NOMO-1 treated with dmso at 0.1 percent for 144 hours (cell line): ENCODE data around the gene C1QL2.

Experiments
- DNase-seq: peaks from one replicate; lab custom pipeline; 2025; ENCODE audit not compliant: unreplicated experiment; lab: John Stamatoyannopoulos, UW

C1QL2 gene

GRCh38 chr2:119179991-119180390 is 21.4 kb upstream of the C1QL2 start:
- DNase-seq = no peak

GRCh38 chr2:119179202-119179601 is 20.7 kb upstream of the C1QL2 start:
- no peak for DNase-seq

GRCh38 chr2:119178776-119179175 is 20.2 kb upstream of the C1QL2 start:
- DNase-seq = no peak

- DNase-seq = no peak
Measured at GRCh38 chr2:119177838-119178190, 19.3 kb upstream of the C1QL2 start.

- no peak for DNase-seq
Measured at GRCh38 chr2:119177171-119177837, 18.8 kb upstream of the C1QL2 start.

GRCh38 chr2:119175517-119175916 is 17.0 kb upstream of the C1QL2 start:
- DNase-seq = no peak

GRCh38 chr2:119174993-119175347 is 16.4 kb upstream of the C1QL2 start:
- DNase-seq = no peak

- peak; percentile 31 for DNase-seq
Measured at GRCh38 chr2:119174216-119174992, 15.9 kb upstream of the C1QL2 start.

GRCh38 chr2:119173556-119174060 is 15.1 kb upstream of the C1QL2 start:
- DNase-seq = no peak

- no peak for DNase-seq
Measured at GRCh38 chr2:119170504-119170903, 12.0 kb upstream of the C1QL2 start.

- DNase-seq = no peak
Measured at GRCh38 chr2:119169717-119170116, 11.2 kb upstream of the C1QL2 start.

GRCh38 chr2:119160361-119160990 is 1.9 kb upstream of the C1QL2 start:
- no peak for DNase-seq

GRCh38 chr2:119157850-119158511 is 570 bp downstream of the C1QL2 start:
- no peak for DNase-seq

- DNase-seq = no peak
Measured at GRCh38 chr2:119156891-119157773, 1.4 kb downstream of the C1QL2 start.

- DNase-seq = no peak
Measured at GRCh38 chr2:119156105-119156890, 2.3 kb downstream of the C1QL2 start.

- no peak for DNase-seq
Measured at GRCh38 chr2:119155633-119156032, 2.9 kb downstream of the C1QL2 start.

GRCh38 chr2:119154076-119154475 is 4.5 kb downstream of the C1QL2 start:
- no peak for DNase-seq

GRCh38 chr2:119149611-119150010 is 8.9 kb downstream of the C1QL2 start:
- DNase-seq = no peak

GRCh38 chr2:119147776-119148715 is 10.5 kb downstream of the C1QL2 start:
- DNase-seq = no peak
